A204.1 (cell line): ENCODE data around the gene ATCAY.

Experiments used
- FAIRE-seq: peaks from 2 replicates; lab custom pipeline; 2012; peaks lifted over from hg19 to GRCh38; lab: Jason Lieb, UNC

ATCAY gene

GRCh38 chr19:3970313-3970807 lies 89.9 kb downstream of the ATCAY start:
- FAIRE-seq: no peak

GRCh38 chr19:3970808-3971598 lies 90.5 kb downstream of the ATCAY start, which contains the start of gene DAPK3:
Gene DAPK3, minus strand, starts transcription at chr19:3971099. Its CDS starts 1,364 bp downstream, at chr19:3969735.
- FAIRE-seq: peak; percentile 73

GRCh38 chr19:3975144-3975543 lies 94.7 kb downstream of the ATCAY start:
- no peak for FAIRE-seq

- no peak for FAIRE-seq
Observed at GRCh38 chr19:3975637-3976087, 95.2 kb downstream of the ATCAY start.

- FAIRE-seq: no peak
Observed at GRCh38 chr19:3976495-3977241, 96.2 kb downstream of the ATCAY start.
